Stimulated activated naive B cell treated with anti-CD40 and anti-IgM and Interleukin-4, amounts not matched to agents 10 μg/mL and 1 μg/mL and 100 μg/mL, for 72 hours (primary cell): Measurements from ENCODE around the gene NUP210.
A peak's percentile ranks its signal among the peaks of the same experiment; 100 is the strongest.

Source experiments
- ATAC-seq, 2 donors: fragments of 150-1000 bp; cut with Tn5 transposase; replicated peaks; 2 replicates each; pipeline ENCODE4 v1.10.0; 2021; ENCODE audit warnings: moderate library complexity in 1 of 2
- DNase-seq: peaks from one replicate; pipeline ENCODE4 v3.0.0; 2021
- H3K27ac Mint-ChIP-seq: one replicate; pipeline ENCODE4 v1.8.0; 2022; ENCODE audit warnings: mild to moderate bottlenecking, mixed read lengths
- H3K27me3 Mint-ChIP-seq, 2 donors: one replicate each; pipeline ENCODE4 v1.8.0; 2022; ENCODE audit warnings: mixed read lengths in 2 of 2
- H3K36me3 Mint-ChIP-seq, 2 donors: one replicate each; pipeline ENCODE4 v1.8.0; 2022; ENCODE audit warnings: mixed read lengths in 2 of 2, mild to moderate bottlenecking in 1 of 2
- H3K4me1 Mint-ChIP-seq, 2 donors: one replicate each; pipeline ENCODE4 v1.8.0; 2022; ENCODE audit warnings: mixed read lengths in 2 of 2, mild to moderate bottlenecking in 1 of 2
- H3K4me3 Mint-ChIP-seq, 2 donors: one replicate each; pipeline ENCODE4 v1.8.0; 2022; ENCODE audit warnings: mild to moderate bottlenecking in 2 of 2, mixed read lengths in 2 of 2, moderate library complexity in 1 of 2
- H3K9me3 Mint-ChIP-seq, 2 donors: one replicate each; pipeline ENCODE4 v1.8.0; 2022; ENCODE audit warnings: mixed read lengths in 2 of 2, mild to moderate bottlenecking in 1 of 2

Gene NUP210

GRCh38 chr3:13348661-13349396 is 71.3 kb downstream of the NUP210 start:
- peaks cover 38 to 54% of the 10 kb centered on the region in 2 donors for H3K4me1 Mint-ChIP-seq
- ATAC-seq (no peak), DNase-seq (no peak)
- no peak overlapping the region for H3K4me3 Mint-ChIP-seq
- H3K9me3 Mint-ChIP-seq: no peaks in the 10 kb centered on the region
- H3K27me3 Mint-ChIP-seq: no peaks in the 10 kb centered on the region
- H3K27ac Mint-ChIP-seq: peak overlapping the region; percentile 92
- H3K36me3 Mint-ChIP-seq: peaks cover 61 to 76% of the 10 kb centered on the region in 2 donors

GRCh38 chr3:13348100-13348499 is 72.0 kb downstream of the NUP210 start:
- H3K27me3 Mint-ChIP-seq: no peaks in the 10 kb centered on the region
- peaks cover 33 to 47% of the 10 kb centered on the region in 2 donors for H3K4me1 Mint-ChIP-seq
- ATAC-seq (no peak), DNase-seq (no peak)
- H3K27ac Mint-ChIP-seq: peak overlapping the region; percentile 5
- no peak overlapping the region for H3K4me3 Mint-ChIP-seq
- no peaks in the 10 kb centered on the region for H3K9me3 Mint-ChIP-seq
- peaks cover 59 to 74% of the 10 kb centered on the region in 2 donors for H3K36me3 Mint-ChIP-seq

- peaks cover 28 to 41% of the 10 kb centered on the region in 2 donors for H3K4me1 Mint-ChIP-seq
- no peak overlapping the region for H3K4me3 Mint-ChIP-seq
- H3K27ac Mint-ChIP-seq: no peak overlapping the region
- H3K27me3 Mint-ChIP-seq: no peaks in the 10 kb centered on the region
- ATAC-seq (no peak), DNase-seq (no peak)
- peaks cover 59 to 74% of the 10 kb centered on the region in 2 donors for H3K36me3 Mint-ChIP-seq
- no peaks in the 10 kb centered on the region for H3K9me3 Mint-ChIP-seq
Observed at GRCh38 chr3:13347390-13347950, 72.7 kb downstream of the NUP210 start.

GRCh38 chr3:13346481-13347389 is 73.4 kb downstream of the NUP210 start:
- Mint-ChIP-seq H3K9me3 (no peaks in the 10 kb centered on the region), H3K4me1 (peaks cover 26 to 39% of the 10 kb centered on the region in 2 donors), H3K4me3 (peak overlapping the region in 1 of 2 donors; percentile 30), H3K27ac (peak overlapping the region; percentile 42), H3K27me3 (no peaks in the 10 kb centered on the region), H3K36me3 (peaks cover 60 to 78% of the 10 kb centered on the region in 2 donors)
- ATAC-seq (peak; percentile 71 to 72), DNase-seq (peak; percentile 29)

GRCh38 chr3:13345772-13346171 is 74.3 kb downstream of the NUP210 start:
- Mint-ChIP-seq H3K27me3 (no peaks in the 10 kb centered on the region), H3K27ac (no peak overlapping the region), H3K4me3 (no peak overlapping the region), H3K4me1 (peaks cover 26 to 39% of the 10 kb centered on the region in 2 donors), H3K36me3 (peaks cover 65 to 83% of the 10 kb centered on the region in 2 donors), H3K9me3 (no peaks in the 10 kb centered on the region)
- DNase-seq (no peak), ATAC-seq (no peak)

- ATAC-seq (no peak), DNase-seq (no peak)
- H3K4me1 Mint-ChIP-seq: peaks cover 27 to 38% of the 10 kb centered on the region in 2 donors
- no peak overlapping the region for H3K4me3 Mint-ChIP-seq
- no peaks in the 10 kb centered on the region for H3K27me3 Mint-ChIP-seq
- H3K36me3 Mint-ChIP-seq: peaks cover 65 to 80% of the 10 kb centered on the region in 2 donors
- H3K9me3 Mint-ChIP-seq: no peaks in the 10 kb centered on the region
- H3K27ac Mint-ChIP-seq: no peak overlapping the region
Observed at GRCh38 chr3:13345284-13345683, 74.8 kb downstream of the NUP210 start.

GRCh38 chr3:13344663-13345062 is 75.5 kb downstream of the NUP210 start:
- DNase-seq: no peak
- peaks cover 65 to 79% of the 10 kb centered on the region in 2 donors for H3K36me3 Mint-ChIP-seq
- no peak for ATAC-seq

GRCh38 chr3:13343601-13344000 is 76.5 kb downstream of the NUP210 start:
- Mint-ChIP-seq H3K36me3 (peaks cover 70 to 81% of the 10 kb centered on the region in 2 donors), H3K27ac (no peak overlapping the region), H3K27me3 (no peaks in the 10 kb centered on the region), H3K4me1 (peaks cover 22 to 40% of the 10 kb centered on the region in 2 donors), H3K4me3 (no peak overlapping the region), H3K9me3 (no peaks in the 10 kb centered on the region)
- ATAC-seq: no peak
- DNase-seq: no peak

More at GRCh38 chr3:13344663-13345062, 75.5 kb downstream of the NUP210 start:
- Mint-ChIP-seq H3K27me3 (no peaks in the 10 kb centered on the region), H3K4me1 (peaks cover 23 to 36% of the 10 kb centered on the region in 2 donors), H3K4me3 (no peak overlapping the region), H3K27ac (peak overlapping the region; percentile 33), H3K9me3 (no peaks in the 10 kb centered on the region)

GRCh38 chr3:13341229-13341905 is 78.8 kb downstream of the NUP210 start:
- Mint-ChIP-seq H3K27me3 (no peaks in the 10 kb centered on the region), H3K4me1 (peaks cover 18 to 28% of the 10 kb centered on the region in 2 donors), H3K9me3 (no peaks in the 10 kb centered on the region), H3K4me3 (no peak overlapping the region), H3K27ac (no peak overlapping the region), H3K36me3 (peaks cover 72 to 78% of the 10 kb centered on the region in 2 donors)
- no peak for DNase-seq
- ATAC-seq: no peak

GRCh38 chr3:13339833-13340232 is 80.3 kb downstream of the NUP210 start:
- Mint-ChIP-seq H3K4me3 (no peak overlapping the region), H3K9me3 (no peaks in the 10 kb centered on the region), H3K4me1 (peaks cover 18 to 34% of the 10 kb centered on the region in 2 donors), H3K27me3 (no peaks in the 10 kb centered on the region), H3K36me3 (peaks cover 78 to 81% of the 10 kb centered on the region in 2 donors), H3K27ac (no peak overlapping the region)
- DNase-seq (no peak), ATAC-seq (no peak)

- H3K27ac Mint-ChIP-seq: peak overlapping the region; percentile 69
- H3K4me3 Mint-ChIP-seq: no peak overlapping the region
- no peak for ATAC-seq
- peaks cover 79 to 80% of the 10 kb centered on the region in 2 donors for H3K36me3 Mint-ChIP-seq
- peaks cover 20 to 39% of the 10 kb centered on the region in 2 donors for H3K4me1 Mint-ChIP-seq
- H3K9me3 Mint-ChIP-seq: no peaks in the 10 kb centered on the region
- no peak for DNase-seq
- no peaks in the 10 kb centered on the region for H3K27me3 Mint-ChIP-seq
Observed at GRCh38 chr3:13338996-13339395, 81.1 kb downstream of the NUP210 start.

GRCh38 chr3:13338231-13338630 is 81.9 kb downstream of the NUP210 start:
- Mint-ChIP-seq H3K9me3 (no peaks in the 10 kb centered on the region), H3K4me1 (peaks cover 24 to 47% of the 10 kb centered on the region in 2 donors), H3K27me3 (no peaks in the 10 kb centered on the region), H3K36me3 (peaks cover 79 to 80% of the 10 kb centered on the region in 2 donors), H3K4me3 (no peak overlapping the region), H3K27ac (peak overlapping the region; percentile 32)
- DNase-seq (no peak), ATAC-seq (no peak)

GRCh38 chr3:13336592-13336991 is 83.5 kb downstream of the NUP210 start:
- ATAC-seq: no peak
- no peaks in the 10 kb centered on the region for H3K27me3 Mint-ChIP-seq
- H3K9me3 Mint-ChIP-seq: no peaks in the 10 kb centered on the region
- H3K36me3 Mint-ChIP-seq: peaks cover 76 to 80% of the 10 kb centered on the region in 2 donors
- H3K27ac Mint-ChIP-seq: peak overlapping the region; percentile 33
- H3K4me3 Mint-ChIP-seq: no peak overlapping the region
- peaks cover 39 to 63% of the 10 kb centered on the region in 2 donors for H3K4me1 Mint-ChIP-seq
- DNase-seq: no peak

GRCh38 chr3:13335503-13335902 is 84.6 kb downstream of the NUP210 start:
- Mint-ChIP-seq H3K36me3 (peaks cover 69 to 82% of the 10 kb centered on the region in 2 donors), H3K4me1 (peaks cover 42 to 69% of the 10 kb centered on the region in 2 donors), H3K9me3 (no peaks in the 10 kb centered on the region), H3K27me3 (no peaks in the 10 kb centered on the region), H3K4me3 (no peak overlapping the region), H3K27ac (no peak overlapping the region)
- ATAC-seq (no peak), DNase-seq (no peak)
